K562 (cell line): Measurements from ENCODE around the gene POLDIP3. TPM values are rescaled to one million over a fixed set of nuclear protein-coding genes. Genes with fewer than 3 reads are reported as not detected.
A peak's percentile ranks its signal among the peaks of the same experiment; 100 is the strongest.

ENCODE experiments used
- C11orf30 ChIP-seq: fragments of 450-650 bp; IDR thresholded peaks from 2 replicates; pipeline ENCODE4 v1.6.1; 2016; ENCODE audit warnings: low read depth, mild to moderate bottlenecking
- CBX8 ChIP-seq: fragments of 200-600 bp; sonication (generic); IDR thresholded peaks from 2 replicates; pipeline ENCODE4 v1.6.1; 2012; ENCODE audit warnings: borderline replicate concordance, mixed run types, low read depth, mild to moderate bottlenecking, moderate library complexity, mixed read lengths, low read length, control low read depth, inconsistent platforms; ENCODE audit not compliant: poor library complexity, severe bottlenecking; ENCODE audit errors: extremely low read depth
- CCNT2 ChIP-seq: IDR thresholded peaks from 2 replicates; pipeline ENCODE4 v1.6.1; 2011; ENCODE audit warnings: borderline replicate concordance, low read depth, mild to moderate bottlenecking, moderate library complexity, mixed read lengths, low read length; ENCODE audit not compliant: insufficient read length; ENCODE audit errors: extremely low read depth
- EP300 ChIP-seq: IDR thresholded peaks from 2 replicates; pipeline ENCODE4 v1.6.1; 2012; ENCODE audit warnings: low read length, improper control_type of control experiment
- ETV5 ChIP-seq: sonication (generic); formaldehyde crosslinking; IDR thresholded peaks from 2 replicates; pipeline ENCODE4 v1.4.0; 2020; ENCODE audit warnings: low read depth, mild to moderate bottlenecking, missing genetic modification reagents
- HMGN3 ChIP-seq: IDR thresholded peaks from 2 replicates; pipeline ENCODE4 v1.6.1; 2011; ENCODE audit warnings: borderline replicate concordance, low read depth, mild to moderate bottlenecking, mixed read lengths, low read length; ENCODE audit not compliant: insufficient read length; ENCODE audit errors: extremely low read depth
- IFI16 ChIP-seq: fragments of 250-450 bp; sonication (Bioruptor Pico); IDR thresholded peaks from 2 replicates; pipeline ENCODE4 v2.1.2; 2022; ENCODE audit warnings: mild to moderate bottlenecking, inconsistent platforms
- KAT8 ChIP-seq: fragments of 450-650 bp; IDR thresholded peaks from 2 replicates; pipeline ENCODE4 v1.6.1; 2016; ENCODE audit warnings: low read depth, mild to moderate bottlenecking
- MTA2 ChIP-seq: fragments of 450-650 bp; IDR thresholded peaks from 2 replicates; pipeline ENCODE4 v1.6.1; 2016; ENCODE audit warnings: low read depth
- MTA3 ChIP-seq: fragments of 450-650 bp; formaldehyde crosslinking; IDR thresholded peaks from 2 replicates; pipeline ENCODE4 v1.6.1; 2017; ENCODE audit warnings: mild to moderate bottlenecking, borderline replicate concordance
- MYC ChIP-seq, 2 experiments: fragments of 250-450 bp in 1 of 2; sonication (Bioruptor Pico) in 1 of 2; IDR thresholded peaks; 2 replicates each; pipeline versions ENCODE4 v1.5.1 to v1.6.1; 2012 to 2021; ENCODE audit warnings: low read depth in 2 of 2, borderline replicate concordance in 1 of 2, improper control_type of control experiment in 1 of 2, low read length in 1 of 2, mild to moderate bottlenecking in 1 of 2, moderate library complexity in 1 of 2
- NFIC ChIP-seq: fragments of 450-650 bp; IDR thresholded peaks from 2 replicates; pipeline ENCODE4 v1.6.1; 2017; ENCODE audit warnings: mild to moderate bottlenecking, inconsistent platforms
- NFXL1 ChIP-seq: fragments of 450-650 bp; formaldehyde crosslinking; IDR thresholded peaks from 2 replicates; pipeline ENCODE4 v1.4.0; 2021; ENCODE audit warnings: mild to moderate bottlenecking
- NR2F6 ChIP-seq: fragments of 450-650 bp; formaldehyde crosslinking; IDR thresholded peaks from 2 replicates; pipeline ENCODE4 v1.4.0; 2020; ENCODE audit warnings: mild to moderate bottlenecking
- OTX1 ChIP-seq: fragments of 450-650 bp; formaldehyde crosslinking; IDR thresholded peaks from 2 replicates; pipeline ENCODE4 v1.4.0; 2022; ENCODE audit warnings: mild to moderate bottlenecking
- SIN3A ChIP-seq, 2 experiments: fragments of 150-350 bp in 1 of 2; IDR thresholded peaks; 2 replicates each; pipeline ENCODE4 v1.6.1; 2011 to 2016; ENCODE audit warnings: borderline replicate concordance in 2 of 2, low read depth in 2 of 2, low read length in 2 of 2, mild to moderate bottlenecking in 2 of 2, moderate library complexity in 2 of 2; ENCODE audit not compliant: control insufficient read depth in 1 of 2
- SMARCA4 ChIP-seq: fragments of 450-650 bp; IDR thresholded peaks from 2 replicates; pipeline ENCODE4 v1.6.1; 2016
- ZBTB8A ChIP-seq: fragments of 450-650 bp; IDR thresholded peaks from 2 replicates; pipeline ENCODE4 v1.6.1; 2018; ENCODE audit warnings: mild to moderate bottlenecking, moderate library complexity; ENCODE audit not compliant: partially characterized antibody
- polyA plus RNA-seq, 8 experiments: library from polyadenylated mRNA; depleted of rRNA in 4 of 8; stranded (reverse) in 5 of 8; unstranded in 3 of 8; fragments of >200 nt; fragmentation: Nextera tagmentation in 2 of 8; fragmentation: Illumina TruSeq in 1 of 8; extraction: Ambion mirVana in 2 of 8; extraction: Trizol in 1 of 8; gene quantifications; 2 replicates each; pipeline versions ENCODE4 v1.2.1 to v1.2.3, GENCODE V29; 2011 to 2014; ENCODE audit warnings: inconsistent platforms in 1 of 8, missing spikeins in 1 of 8
- total RNA-seq, 7 experiments: library from RNA; depleted of rRNA in 6 of 7; stranded (reverse); fragments of >200 nt in 6 of 7; fragmentation: Illumina TruSeq in 2 of 7; extraction: Trizol in 2 of 7; gene quantifications; 2 replicates each; pipeline versions ENCODE4 v1.2.1 to v1.2.3, GENCODE V29; 2011 to 2021; ENCODE audit warnings: low replicate concordance in 1 of 7
- TF ChIP-seq, protein P1 (sequence below): fragments of 200-800 bp; sonication (Bioruptor generic); IDR thresholded peaks from 2 replicates; pipeline ENCODE4 v1.6.1; 2017; ENCODE audit warnings: missing genetic modification characterization, missing compliant biosample characterization
- TF ChIP-seq, protein P2 (sequence below): sonication (generic); formaldehyde crosslinking; IDR thresholded peaks from 2 replicates; pipeline ENCODE4 v1.8.1; 2023; ENCODE audit warnings: mild to moderate bottlenecking, missing genetic modification reagents
- TF ChIP-seq, protein P3 (sequence below): fragments of 450-650 bp; formaldehyde crosslinking; IDR thresholded peaks from 2 replicates; pipeline ENCODE4 v1.4.0; 2020; ENCODE audit warnings: mild to moderate bottlenecking, moderate library complexity

The POLDIP3 gene
- total and polyA plus RNA-seq, 9 of the 15 experiments (the other 6 are each of a cell fraction or from before 2014, with no cell fraction given): 14.3 to 53.0 (median 26.3) TPM

DNA sequence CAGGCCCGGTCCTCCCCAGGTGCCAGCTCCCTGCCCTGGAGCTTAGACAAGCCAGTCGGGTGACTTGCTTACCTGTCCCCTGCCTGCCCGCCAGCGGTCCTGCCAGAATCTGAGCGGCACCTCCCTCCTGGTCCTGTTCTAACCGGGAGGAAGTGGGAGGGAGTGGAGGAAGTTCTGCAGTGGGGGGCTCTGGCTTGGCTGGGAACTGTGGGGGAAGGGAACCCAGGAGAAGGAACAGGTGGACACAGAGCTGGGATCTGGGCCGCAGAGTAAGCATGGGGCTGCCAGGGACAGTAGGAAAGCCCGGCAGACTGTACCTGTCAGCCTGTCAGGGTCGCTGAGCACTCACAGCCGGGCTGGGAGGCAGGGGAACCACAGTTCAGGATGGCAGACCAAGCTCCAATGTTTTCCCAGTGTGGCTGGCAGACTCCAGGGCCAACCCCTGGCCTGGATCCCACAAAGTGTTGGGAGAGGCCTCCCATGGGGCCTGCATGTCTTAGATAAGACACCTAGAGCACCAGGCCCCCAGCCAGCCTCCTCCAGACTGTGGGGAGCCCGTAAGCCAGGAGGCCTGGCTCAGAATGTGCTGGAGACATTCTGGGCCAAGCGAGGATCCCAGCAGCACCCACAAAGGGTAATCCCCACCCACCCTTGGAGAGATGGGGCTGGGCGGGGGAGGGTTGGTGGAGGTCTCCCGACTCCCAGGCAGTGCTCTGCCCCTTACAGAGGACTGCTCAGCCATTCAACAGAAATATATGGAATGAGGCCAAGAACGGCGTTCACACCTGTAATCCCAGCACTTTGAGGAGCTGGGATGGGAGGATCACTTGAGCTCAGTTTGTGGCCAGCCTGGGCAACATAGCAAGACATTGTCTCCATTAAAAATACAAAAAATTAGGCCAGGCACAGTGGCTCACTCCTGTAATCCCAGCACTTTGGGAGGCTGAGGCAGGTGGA lies 32.2 kb upstream of the POLDIP3 start (continued):
- TF ChIP-seq CBX8 (no peak), OTX1 (CRISPR knock-in tag) (no peak), NFXL1 (no peak), KAT8 (no peak), IFI16 (CRISPR knock-in tag) (no peak), ZBTB8A (no peak), MTA3 (no peak), HMGN3 (no peak), MYC (IDR thresholded peaks at IDR 0.05; ENCODE audit: low read depth, low read length) (0 out of 2 replicates have a peak, but pooled peaks have one; percentile 15), MYC (CRISPR knock-in tag; IDR thresholded peaks at IDR 0.05; ENCODE audit: borderline replicate concordance, low read depth) (no peak), NR2F6 (no peak), MTA2 (peak; percentile 40; the same call in 1 of the 2 replicates), NFIC (peak; percentile 68), EP300 (peak; percentile 39), SIN3A (IDR thresholded peaks at IDR 0.05; ENCODE audit: borderline replicate concordance in 2 of 2, control insufficient read depth in 1 of 2, low read depth in 2 of 2, low read length in 2 of 2) (no peak), C11orf30 (no peak), CCNT2 (peak; percentile 37), ETV5 (no peak), SMARCA4 (peak; percentile 71)
- TF ChIP-seq, protein P1, sequence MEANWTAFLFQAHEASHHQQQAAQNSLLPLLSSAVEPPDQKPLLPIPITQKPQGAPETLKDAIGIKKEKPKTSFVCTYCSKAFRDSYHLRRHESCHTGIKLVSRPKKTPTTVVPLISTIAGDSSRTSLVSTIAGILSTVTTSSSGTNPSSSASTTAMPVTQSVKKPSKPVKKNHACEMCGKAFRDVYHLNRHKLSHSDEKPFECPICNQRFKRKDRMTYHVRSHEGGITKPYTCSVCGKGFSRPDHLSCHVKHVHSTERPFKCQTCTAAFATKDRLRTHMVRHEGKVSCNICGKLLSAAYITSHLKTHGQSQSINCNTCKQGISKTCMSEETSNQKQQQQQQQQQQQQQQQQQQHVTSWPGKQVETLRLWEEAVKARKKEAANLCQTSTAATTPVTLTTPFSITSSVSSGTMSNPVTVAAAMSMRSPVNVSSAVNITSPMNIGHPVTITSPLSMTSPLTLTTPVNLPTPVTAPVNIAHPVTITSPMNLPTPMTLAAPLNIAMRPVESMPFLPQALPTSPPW (CRISPR knock-in tag): peak; percentile 57
- TF ChIP-seq, protein P2, sequence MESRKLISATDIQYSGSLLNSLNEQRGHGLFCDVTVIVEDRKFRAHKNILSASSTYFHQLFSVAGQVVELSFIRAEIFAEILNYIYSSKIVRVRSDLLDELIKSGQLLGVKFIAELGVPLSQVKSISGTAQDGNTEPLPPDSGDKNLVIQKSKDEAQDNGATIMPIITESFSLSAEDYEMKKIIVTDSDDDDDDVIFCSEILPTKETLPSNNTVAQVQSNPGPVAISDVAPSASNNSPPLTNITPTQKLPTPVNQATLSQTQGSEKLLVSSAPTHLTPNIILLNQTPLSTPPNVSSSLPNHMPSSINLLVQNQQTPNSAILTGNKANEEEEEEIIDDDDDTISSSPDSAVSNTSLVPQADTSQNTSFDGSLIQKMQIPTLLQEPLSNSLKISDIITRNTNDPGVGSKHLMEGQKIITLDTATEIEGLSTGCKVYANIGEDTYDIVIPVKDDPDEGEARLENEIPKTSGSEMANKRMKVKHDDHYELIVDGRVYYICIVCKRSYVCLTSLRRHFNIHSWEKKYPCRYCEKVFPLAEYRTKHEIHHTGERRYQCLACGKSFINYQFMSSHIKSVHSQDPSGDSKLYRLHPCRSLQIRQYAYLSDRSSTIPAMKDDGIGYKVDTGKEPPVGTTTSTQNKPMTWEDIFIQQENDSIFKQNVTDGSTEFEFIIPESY (CRISPR knock-in tag): no peak
- TF ChIP-seq, protein P3, sequence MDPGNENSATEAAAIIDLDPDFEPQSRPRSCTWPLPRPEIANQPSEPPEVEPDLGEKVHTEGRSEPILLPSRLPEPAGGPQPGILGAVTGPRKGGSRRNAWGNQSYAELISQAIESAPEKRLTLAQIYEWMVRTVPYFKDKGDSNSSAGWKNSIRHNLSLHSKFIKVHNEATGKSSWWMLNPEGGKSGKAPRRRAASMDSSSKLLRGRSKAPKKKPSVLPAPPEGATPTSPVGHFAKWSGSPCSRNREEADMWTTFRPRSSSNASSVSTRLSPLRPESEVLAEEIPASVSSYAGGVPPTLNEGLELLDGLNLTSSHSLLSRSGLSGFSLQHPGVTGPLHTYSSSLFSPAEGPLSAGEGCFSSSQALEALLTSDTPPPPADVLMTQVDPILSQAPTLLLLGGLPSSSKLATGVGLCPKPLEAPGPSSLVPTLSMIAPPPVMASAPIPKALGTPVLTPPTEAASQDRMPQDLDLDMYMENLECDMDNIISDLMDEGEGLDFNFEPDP (CRISPR knock-in tag): no peak
